GM19395 (cell line): Measurements from ENCODE around the gene GOLGA8G.
"Not testable (repeated sequence)": the region's sequence is repeated elsewhere in the genome, so short reads cannot be mapped to it uniquely, and the experiment has no call there.

ENCODE experiments used
- ATAC-seq: cut with Tn5 transposase; IDR thresholded peaks from one replicate; pipeline ENCODE4 v1.9.1; 2021; ENCODE audit warnings: mild to moderate bottlenecking, moderate library complexity; ENCODE audit not compliant: unreplicated experiment

The GOLGA8G gene

DNA sequence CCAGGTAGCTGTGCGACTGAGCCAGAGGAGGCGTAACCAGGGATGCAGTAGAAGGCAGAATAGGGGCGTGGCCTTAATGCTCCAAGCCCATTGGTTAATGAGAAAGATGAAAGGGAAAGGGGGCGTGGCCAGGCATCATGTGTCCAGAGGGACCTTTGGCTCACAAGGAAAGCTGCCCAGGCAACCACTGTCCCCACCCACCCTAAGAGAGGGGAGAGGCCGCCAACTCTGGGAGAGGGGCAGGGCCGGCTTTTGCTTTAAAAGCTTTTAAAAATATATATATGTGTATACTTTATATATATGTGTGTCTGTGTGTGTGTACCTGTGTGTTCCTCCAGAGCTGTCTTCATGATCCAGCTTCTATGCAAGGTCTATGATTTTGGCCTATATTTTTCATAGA, at the start of gene GOLGA8G:
Gene GOLGA8G (minus strand): TSS at position 18 of the 400 bp plus-strand sequence. CDS start 62 bp downstream, outside the sequence.
- ATAC-seq, result not testable (repeated sequence)

DNA sequence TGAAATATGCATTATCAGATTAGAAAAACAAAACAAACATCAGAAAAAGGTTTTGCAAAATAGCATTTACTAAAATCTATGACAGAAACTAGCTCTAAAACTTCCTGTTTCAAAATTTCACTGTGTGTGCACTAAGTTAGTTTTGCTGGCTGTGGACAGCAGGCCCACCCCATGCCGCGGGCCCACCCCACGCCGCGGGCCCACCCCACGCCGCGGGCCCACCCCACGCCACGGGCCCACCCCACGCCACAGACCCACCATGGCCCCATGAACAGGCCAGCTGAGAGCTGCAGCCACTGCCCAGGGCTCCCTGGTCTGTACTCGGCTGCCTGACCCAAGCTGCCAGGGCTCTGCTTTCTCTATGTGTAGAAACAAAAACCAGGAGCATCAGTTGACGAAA, 40.6 kb upstream of the GOLGA8G start:
- not testable (repeated sequence) for ATAC-seq

- not testable (repeated sequence) for ATAC-seq
These were observed 20.5 kb upstream of the GOLGA8G start, which contains the start of gene GOLGA6L25 for GRCh38 chr15:28553268-28553667. Gene GOLGA6L25, plus strand, starts transcription at chr15:28553568. Its CDS starts 61 bp downstream, at chr15:28553629.

DNA sequence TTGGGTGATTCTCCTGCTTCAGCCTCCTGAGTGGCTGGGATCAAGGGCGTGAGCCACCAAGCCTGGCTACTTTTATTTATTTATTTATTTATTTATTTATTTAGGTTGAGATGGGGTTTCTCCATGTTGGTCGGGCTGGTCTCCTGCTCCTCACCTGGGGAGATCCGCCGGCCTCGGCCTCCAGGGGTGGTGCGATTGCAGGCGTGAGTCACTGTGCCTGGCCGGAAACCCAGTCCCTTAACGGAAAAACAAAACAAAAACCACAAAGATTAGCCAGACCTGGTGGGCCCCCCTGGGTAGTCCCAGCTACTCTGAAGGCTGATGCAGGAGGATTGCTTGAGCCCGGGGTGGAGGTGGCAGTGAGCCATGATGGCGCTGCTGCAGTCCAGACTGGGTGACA, 17.6 kb downstream of the GOLGA8G start:
- not testable (repeated sequence) for ATAC-seq

- ATAC-seq, result not testable (repeated sequence)
These were observed 18.6 kb downstream of the GOLGA8G start for GRCh38 chr15:28514128-28514527.

GRCh38 chr15:28508217-28508889, 24.4 kb downstream of the GOLGA8G start:
- ATAC-seq, result not testable (repeated sequence)

- ATAC-seq, result not testable (repeated sequence)
These were observed 51.4 kb downstream of the GOLGA8G start for GRCh38 chr15:28481340-28481739.
